Measurements from ENCODE around the gene ZNF652.

- TF ChIP-seq GATA2 (IDR thresholded peaks at IDR 0.05; ENCODE audit: low read depth, low read length), result no peak
- no peak for TF ChIP-seq GATA3 (IDR thresholded peaks at IDR 0.05; ENCODE audit: low read depth, low read length)
These were observed 17.9 kb upstream of the ZNF652 start for GRCh38 chr17:49379926-49380325.
